CD14-positive monocyte (primary cell): ENCODE measurements around the gene HECTD4. TPM values are rescaled to one million over a fixed set of nuclear protein-coding genes. Genes with fewer than 3 reads are reported as not detected.

Source experiments
- DNase-seq, 3 donors: peaks; one replicate each; pipeline ENCODE4 v3.0.0-alpha.2; 2011 to 2022
- H2AFZ ChIP-seq: 2 replicates; pipeline ENCODE4 v1.6.0; 2012; ENCODE audit warnings: mild to moderate bottlenecking, low read depth, low read length, inconsistent platforms; ENCODE audit not compliant: insufficient read depth, poor library complexity, severe bottlenecking
- H3K27ac ChIP-seq, 2 donors: 1 replicate in 1 of 2; 2 replicates in 1 of 2; pipeline ENCODE4 v1.5.1; 2012 to 2013; ENCODE audit warnings: low read length in 2 of 2, control low read depth in 1 of 2, inconsistent platforms in 1 of 2, low read depth in 1 of 2, mild to moderate bottlenecking in 1 of 2
- H3K27me3 ChIP-seq, 2 donors: one replicate each; pipeline versions ENCODE4 v1.6.0 to v1.6.1; 2011 to 2013; ENCODE audit warnings: low read length in 2 of 2; ENCODE audit not compliant: control insufficient read depth in 2 of 2, insufficient read depth in 2 of 2
- H3K36me3 ChIP-seq, 2 donors: replicated peaks in 1 of 2; 1 replicate in 1 of 2; 2 replicates in 1 of 2; pipeline versions ENCODE4 v1.5.1 to v1.6.1; 2012 to 2013; ENCODE audit warnings: low read length in 2 of 2, control low read depth in 1 of 2, inconsistent platforms in 1 of 2, mild to moderate bottlenecking in 1 of 2; ENCODE audit not compliant: insufficient read depth in 2 of 2, control insufficient read depth in 1 of 2
- H3K4me1 ChIP-seq, 2 donors: 1 replicate in 1 of 2; 2 replicates in 1 of 2; pipeline versions ENCODE4 v1.5.1 to v1.6.1; 2012 to 2013; ENCODE audit warnings: low read length in 2 of 2, control low read depth in 1 of 2, inconsistent platforms in 1 of 2, mild to moderate bottlenecking in 1 of 2, moderate library complexity in 1 of 2; ENCODE audit not compliant: insufficient read depth in 2 of 2, control insufficient read depth in 1 of 2
- H3K4me2 ChIP-seq: replicated peaks from 2 replicates; pipeline ENCODE3; 2012; ENCODE audit warnings: low read length, moderate library complexity, mild to moderate bottlenecking; ENCODE audit not compliant: poor library complexity, severe bottlenecking; ENCODE audit errors: extremely low read depth
- H3K4me3 ChIP-seq, 3 experiments: fragments of 200-600 bp in 1 of 3; sonication (generic) in 1 of 3; replicated peaks in 1 of 3; 1 replicate in 2 of 3; 2 replicates in 1 of 3; pipeline ENCODE4 v1.5.1; 2011 to 2013; ENCODE audit warnings: low read length in 3 of 3, mild to moderate bottlenecking in 3 of 3, control low read depth in 2 of 3, low read depth in 2 of 3, inconsistent platforms in 1 of 3, moderate library complexity in 1 of 3
- H3K79me2 ChIP-seq: 2 replicates; pipeline ENCODE4 v1.6.0; 2012; ENCODE audit warnings: mild to moderate bottlenecking, control low read depth, inconsistent platforms, low read length, moderate library complexity; ENCODE audit not compliant: insufficient read depth
- H3K9ac ChIP-seq: 2 replicates; pipeline ENCODE4 v1.6.0; 2017; ENCODE audit warnings: low read length, mild to moderate bottlenecking; ENCODE audit not compliant: insufficient read depth, poor library complexity, severe bottlenecking
- H3K9me3 ChIP-seq, 2 donors: replicated peaks in 1 of 2; 1 replicate in 1 of 2; 2 replicates in 1 of 2; pipeline versions ENCODE4 v1.5.1 to v1.6.1; 2012 to 2013; ENCODE audit warnings: low read length in 2 of 2, control low read depth in 1 of 2; ENCODE audit not compliant: control insufficient read depth in 1 of 2, insufficient read depth in 1 of 2
- H4K20me1 ChIP-seq: 2 replicates; pipeline ENCODE4 v1.6.0; 2012; ENCODE audit warnings: mild to moderate bottlenecking, low read length, control low read depth, moderate library complexity; ENCODE audit not compliant: insufficient read depth
- H3K27ac Mint-ChIP-seq, 7 donors: one replicate each; pipeline ENCODE4 v1.8.0; 2020; ENCODE audit warnings: mild to moderate bottlenecking in 7 of 7, mixed read lengths in 7 of 7, moderate library complexity in 6 of 7, inconsistent platforms in 2 of 7
- H3K27me3 Mint-ChIP-seq, 3 donors: one replicate each; pipeline ENCODE4 v1.8.0; 2021 to 2022; ENCODE audit warnings: low read depth in 3 of 3, mild to moderate bottlenecking in 3 of 3, mixed read lengths in 3 of 3, moderate library complexity in 3 of 3, inconsistent platforms in 1 of 3
- H3K36me3 Mint-ChIP-seq, 2 donors: one replicate each; pipeline ENCODE4 v1.8.0; 2020; ENCODE audit warnings: mixed read lengths in 2 of 2, inconsistent platforms in 1 of 2, mild to moderate bottlenecking in 1 of 2
- H3K4me1 Mint-ChIP-seq: one replicate; pipeline ENCODE4 v1.8.0; 2020; ENCODE audit warnings: mild to moderate bottlenecking, mixed read lengths
- H3K4me3 Mint-ChIP-seq, 2 donors: one replicate each; pipeline ENCODE4 v1.8.0; 2020; ENCODE audit warnings: mild to moderate bottlenecking in 2 of 2, mixed read lengths in 2 of 2, moderate library complexity in 1 of 2
- H3K9me3 Mint-ChIP-seq, 7 donors: one replicate each; pipeline ENCODE4 v1.8.0; 2020 to 2022; ENCODE audit warnings: mixed read lengths in 7 of 7, mild to moderate bottlenecking in 6 of 7, moderate library complexity in 6 of 7, inconsistent platforms in 2 of 7
- WGBS: methylation state at CpG from one replicate; pipeline ENCODE4 v1.1.5; 2013; ENCODE audit warnings: missing lambda C conversion rate; ENCODE audit not compliant: insufficient coverage; 5-methylcytosine and 5-hydroxymethylcytosine counted together
- intact Hi-C, 2 donors: fragments of 100-400 bp; cut with micrococcal nuclease; formaldehyde crosslinking; loops; one replicate each; pipeline versions ENCODE4 v1.15.0 to v1.15.1; 2023
- polyA plus RNA-seq, 3 donors: library from polyadenylated mRNA; depleted of rRNA in 1 of 3; unstranded in 2 of 3; stranded (reverse) in 1 of 3; fragments of 300-500 nt in 2 of 3; fragments of >200 nt in 1 of 3; fragmentation: Illumina TruSeq in 2 of 3; gene quantifications; 1 replicate in 2 of 3; 2 replicates in 1 of 3; pipeline ENCODE4 v1.2.3, GENCODE V29; 2012 to 2021
- TF ChIP-seq, protein P1 (sequence below): fragments of 200-600 bp; IDR thresholded peaks from one replicate; pipeline ENCODE4 v1.8.0; 2022; ENCODE audit warnings: antibody characterized with exemption, mild to moderate bottlenecking

The HECTD4 gene
- polyA plus RNA-seq, 3 donors = 0.73 to 18.3 (median 2.4) TPM

DNA sequence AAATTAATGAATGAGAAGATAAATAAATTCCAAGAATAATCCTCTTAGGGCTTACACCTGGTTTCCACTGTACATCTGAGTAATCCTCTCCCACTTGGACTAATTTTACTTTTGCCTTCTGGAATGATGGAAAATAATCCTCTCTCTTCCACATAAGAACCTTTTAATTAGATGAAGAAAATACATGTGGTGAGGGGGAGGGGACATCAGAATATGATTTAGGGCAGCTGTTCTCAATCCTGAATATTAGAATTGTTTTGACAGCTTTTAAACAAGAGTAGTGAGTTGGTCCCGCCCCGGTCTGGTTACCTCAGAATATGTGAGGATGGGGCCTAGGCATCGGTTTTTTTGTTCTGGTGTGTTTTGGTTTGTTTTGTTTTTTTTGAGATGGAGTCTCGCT lies 51.5 kb downstream of the HECTD4 start:
- Histone ChIP-seq H3K9me3 (no peaks in the 10 kb centered on the region), H4K20me1 (peaks cover 39% of the 10 kb centered on the region), H3K36me3 (no peaks in the 10 kb centered on the region), H3K27me3 (no peaks in the 10 kb centered on the region), H2AFZ (no peak overlapping the region), H3K9ac (no peak overlapping the region), H3K4me3 (no peak overlapping the region), H3K4me1 (peaks cover 6 to 8% of the 10 kb centered on the region in 2 donors), H3K27ac (no peak overlapping the region), H3K4me2 (no peak overlapping the region), H3K79me2 (peaks cover 20% of the 10 kb centered on the region)
- H3K4me3 Mint-ChIP-seq = no peak overlapping the region
- TF ChIP-seq, protein P1, sequence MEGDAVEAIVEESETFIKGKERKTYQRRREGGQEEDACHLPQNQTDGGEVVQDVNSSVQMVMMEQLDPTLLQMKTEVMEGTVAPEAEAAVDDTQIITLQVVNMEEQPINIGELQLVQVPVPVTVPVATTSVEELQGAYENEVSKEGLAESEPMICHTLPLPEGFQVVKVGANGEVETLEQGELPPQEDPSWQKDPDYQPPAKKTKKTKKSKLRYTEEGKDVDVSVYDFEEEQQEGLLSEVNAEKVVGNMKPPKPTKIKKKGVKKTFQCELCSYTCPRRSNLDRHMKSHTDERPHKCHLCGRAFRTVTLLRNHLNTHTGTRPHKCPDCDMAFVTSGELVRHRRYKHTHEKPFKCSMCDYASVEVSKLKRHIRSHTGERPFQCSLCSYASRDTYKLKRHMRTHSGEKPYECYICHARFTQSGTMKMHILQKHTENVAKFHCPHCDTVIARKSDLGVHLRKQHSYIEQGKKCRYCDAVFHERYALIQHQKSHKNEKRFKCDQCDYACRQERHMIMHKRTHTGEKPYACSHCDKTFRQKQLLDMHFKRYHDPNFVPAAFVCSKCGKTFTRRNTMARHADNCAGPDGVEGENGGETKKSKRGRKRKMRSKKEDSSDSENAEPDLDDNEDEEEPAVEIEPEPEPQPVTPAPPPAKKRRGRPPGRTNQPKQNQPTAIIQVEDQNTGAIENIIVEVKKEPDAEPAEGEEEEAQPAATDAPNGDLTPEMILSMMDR = no peak
- H3K36me3 Mint-ChIP-seq = peaks cover 0 to 2% of the 10 kb centered on the region in 2 donors
- 97% methylated on average over 4 of the region's 4 CpGs for WGBS
- intact Hi-C loops = no loop called here
- no peaks in the 10 kb centered on the region for H3K9me3 Mint-ChIP-seq
- DNase-seq = no peak
- no peaks in the 10 kb centered on the region for H3K27me3 Mint-ChIP-seq
- peaks cover 11% of the 10 kb centered on the region for H3K4me1 Mint-ChIP-seq
- no peak overlapping the region for H3K27ac Mint-ChIP-seq

DNA sequence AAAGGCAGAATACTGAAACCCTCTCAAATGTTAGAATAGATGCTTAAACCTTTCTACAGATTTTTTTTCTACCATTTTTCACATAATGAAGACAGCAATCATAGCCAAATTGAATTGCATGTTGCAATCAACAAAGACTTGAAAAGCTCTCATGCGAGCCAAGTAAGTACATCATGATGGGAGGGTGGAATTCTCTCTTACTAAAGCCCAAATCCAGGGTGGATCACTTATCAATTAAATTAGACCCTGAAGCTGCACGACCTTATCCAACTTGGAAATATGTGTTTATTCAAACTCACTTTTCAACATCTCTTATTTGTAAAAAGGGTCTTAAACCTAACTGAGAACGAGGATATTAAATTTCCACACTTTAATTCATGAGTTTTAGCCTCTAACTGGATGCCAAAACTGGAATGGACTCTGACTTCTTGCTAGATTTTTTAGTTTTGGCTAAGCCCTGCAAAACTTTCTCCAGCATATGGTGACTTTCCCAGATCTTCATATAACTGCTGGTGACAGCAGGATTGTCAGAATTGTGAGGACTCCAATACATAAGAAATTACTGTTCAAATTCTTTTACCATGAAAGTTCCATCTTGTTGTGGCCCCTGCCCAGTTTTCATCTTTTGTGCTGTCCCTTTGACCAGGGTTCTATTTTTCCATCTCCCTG lies 53.6 kb downstream of the HECTD4 start:
- H3K27me3 ChIP-seq = no peaks in the 10 kb centered on the region
- H3K27ac ChIP-seq = no peak overlapping the region
- H3K27ac Mint-ChIP-seq = peak overlapping the region in 1 of 7 donors; percentile 27
- H3K4me3 ChIP-seq = no peak overlapping the region
- no peaks in the 10 kb centered on the region for H3K36me3 ChIP-seq
- H3K4me3 Mint-ChIP-seq = no peak overlapping the region
- H4K20me1 ChIP-seq = peaks cover 49% of the 10 kb centered on the region
- H2AFZ ChIP-seq = no peak overlapping the region
- no peaks in the 10 kb centered on the region for H3K9me3 Mint-ChIP-seq
- peaks cover 13% of the 10 kb centered on the region for H3K4me1 Mint-ChIP-seq
- no peak overlapping the region for H3K9ac ChIP-seq
- no peaks in the 10 kb centered on the region for H3K36me3 Mint-ChIP-seq
- H3K79me2 ChIP-seq = peaks cover 17% of the 10 kb centered on the region
- WGBS = 100% methylated on average over 1 of the region's 3 CpGs
- TF ChIP-seq, protein P1 = no peak
- no peaks in the 10 kb centered on the region for H3K9me3 ChIP-seq
- H3K4me1 ChIP-seq = peaks cover 6 to 8% of the 10 kb centered on the region in 2 donors
- intact Hi-C loops = no loop called here
- H3K4me2 ChIP-seq = no peak overlapping the region
- peaks cover 0 to 2% (median 0%) of the 10 kb centered on the region in 3 donors for H3K27me3 Mint-ChIP-seq
- DNase-seq = no peak
